ENCODE results near the gene SLC25A42. TPM values are rescaled to one million over a fixed set of nuclear protein-coding genes. Genes with fewer than 3 reads are reported as not detected.

SLC25A42 gene
- total and polyA plus RNA-seq, 2 of the 4 experiments (the other 2 are of a cell fraction), result 2.0 to 9.9 TPM

GRCh38 chr19:19053508-19054314 lies 10.1 kb upstream of the SLC25A42 start:
- no peak overlapping the region for H2BK15ac ChIP-seq (ENCODE audit: low read depth, low read length)
- H3K79me1 ChIP-seq (ENCODE audit: low read depth in 1 of 2, low read length in 2 of 2), result peaks cover 0 to 19% of the 10 kb centered on the region in 2 experiments; a peak in 1 of 4 replicates
- WGBS, 2 experiments (ENCODE audit: extremely low coverage in 2 of 2, insufficient read length in 1 of 2), result 85% methylated on average over 14 of the region's 25 CpGs; no CpG with 5 or more reads in 1 of the 2 experiments
- no peak overlapping the region for H4K5ac ChIP-seq (ENCODE audit: low read depth, low read length)
- H3K4me3 ChIP-seq (ENCODE audit: insufficient read depth, low read depth, low read length), result no peak overlapping the region
- H3K4me1 ChIP-seq (ENCODE audit: control insufficient read depth, insufficient read depth, low read length), result no peaks in the 10 kb centered on the region
- H3K56ac ChIP-seq (ENCODE audit: extremely low read depth, insufficient read depth, low read length), result no peak overlapping the region
- intact Hi-C loops (cut with micrococcal nuclease), result loop anchor here (1.0 kb wide), 2 partner anchors 60 to 86 kb away; no protein-coding TSS in a partner anchor
- H2BK120ac ChIP-seq (ENCODE audit: low read depth, low read length), result no peak overlapping the region
- no peak overlapping the region for H3K14ac ChIP-seq (replicated peaks; ENCODE audit: low read depth, low read length)
- H3K18ac ChIP-seq (ENCODE audit: low read depth, low read length), result no peak overlapping the region
- ATAC-seq (ENCODE audit: low read depth) (peak; percentile 85), DNase-seq (peak; percentile 48)
- H3K4me2 ChIP-seq (ENCODE audit: low read depth, low read length), result no peak overlapping the region
- ChIA-PET CTCF (no interaction called here), POLR2A (ENCODE audit: unreplicated experiment) (no interaction called here)
- no peak overlapping the region for H3K9ac ChIP-seq (ENCODE audit: low read depth, low read length)
- no peaks in the 10 kb centered on the region for H3K27me3 ChIP-seq (ENCODE audit: control insufficient read depth, insufficient read depth, low read length)
- dilution Hi-C loops (cut with HindIII; ENCODE audit: low sequenced_read_pairs, unreplicated experiment), result no loop called here
- H4K8ac ChIP-seq (ENCODE audit: low read depth in 2 of 2, low read length in 2 of 2), result no peak overlapping the region
- H3K4ac ChIP-seq (ENCODE audit: low read depth, low read length), result no peak overlapping the region
- H2AFZ ChIP-seq (replicated peaks; ENCODE audit: low read length, poor library complexity), result no peak overlapping the region
- no peak overlapping the region for H3K23ac ChIP-seq (ENCODE audit: low read depth, low read length)
- no peaks in the 10 kb centered on the region; the same call in 1 of the 2 replicates for H4K20me1 ChIP-seq (ENCODE audit: insufficient read depth, low read length)
- no peak overlapping the region for H4K91ac ChIP-seq (ENCODE audit: insufficient read depth, low read depth, low read length)
- no peaks in the 10 kb centered on the region; the same call in 1 of the 2 replicates for H3K9me1 ChIP-seq (ENCODE audit: insufficient read depth, low read length)
- in situ Hi-C loops (cut with MboI; ENCODE audit: low sequenced_read_pairs), result no loop called here
- H2AK9ac ChIP-seq (replicated peaks; ENCODE audit: low read depth, low read length, poor library complexity), result peak overlapping the region; percentile 16
- no peak overlapping the region for H2BK20ac ChIP-seq (ENCODE audit: low read depth, low read length)
- H2BK5ac ChIP-seq (ENCODE audit: low read depth, low read length, poor library complexity, severe bottlenecking), result no peak overlapping the region
- BruUV-seq (replicated peaks), result no TSS peak
- no peaks in the 10 kb centered on the region for H3K9me3 ChIP-seq (ENCODE audit: control insufficient read depth, insufficient read depth, low read length)
- peaks cover 59% of the 10 kb centered on the region for H3K36me3 ChIP-seq (ENCODE audit: control insufficient read depth, insufficient read depth, low read length)
- no peak overlapping the region for H2AK5ac ChIP-seq (ENCODE audit: low read depth, low read length)
- H3K27ac ChIP-seq (ENCODE audit: insufficient read depth, low read length), result no peak overlapping the region
- no peak for TF ChIP-seq MXI1 (IDR thresholded peaks at IDR 0.05; ENCODE audit: borderline replicate concordance, low read depth, low read length)
- TF ChIP-seq SMC3 (IDR thresholded peaks at IDR 0.05; ENCODE audit: low read depth, low read length), result peak; percentile 74
- TF ChIP-seq BHLHE40 (IDR thresholded peaks at IDR 0.05; ENCODE audit: low read depth, low read length), result no peak
- TF ChIP-seq POLR2A (IDR thresholded peaks at IDR 0.05; ENCODE audit: low read depth, low read length), result no peak
- no peak for TF ChIP-seq RCOR1 (IDR thresholded peaks at IDR 0.05; ENCODE audit: insufficient replicate concordance, low read length)
- no peak for TF ChIP-seq USF2 (IDR thresholded peaks at IDR 0.05; ENCODE audit: low read depth, low read length)
- TF ChIP-seq CTCF (conservative IDR thresholded peaks at IDR 0.05; ENCODE audit: low read depth, low read length), result peak; percentile 71
- no peak for TF ChIP-seq CHD1 (IDR thresholded peaks at IDR 0.05; ENCODE audit: low read depth, low read length)
- TF ChIP-seq FOS (IDR thresholded peaks at IDR 0.05; ENCODE audit: low read depth, low read length), result no peak
- TF ChIP-seq CEBPB (IDR thresholded peaks at IDR 0.05; ENCODE audit: low read depth, low read length), result no peak
- no peak for TF ChIP-seq MAZ (IDR thresholded peaks at IDR 0.05; ENCODE audit: borderline replicate concordance, low read depth, low read length)
- no peak for TF ChIP-seq MAFK (IDR thresholded peaks at IDR 0.05; ENCODE audit: low read depth, low read length)
- TF ChIP-seq RAD21 (IDR thresholded peaks at IDR 0.05; ENCODE audit: low read length), result peak; percentile 86
- no peak for TF ChIP-seq NFE2L2 (IDR thresholded peaks at IDR 0.05; ENCODE audit: low read depth, low read length)
- TF ChIP-seq, protein P1, sequence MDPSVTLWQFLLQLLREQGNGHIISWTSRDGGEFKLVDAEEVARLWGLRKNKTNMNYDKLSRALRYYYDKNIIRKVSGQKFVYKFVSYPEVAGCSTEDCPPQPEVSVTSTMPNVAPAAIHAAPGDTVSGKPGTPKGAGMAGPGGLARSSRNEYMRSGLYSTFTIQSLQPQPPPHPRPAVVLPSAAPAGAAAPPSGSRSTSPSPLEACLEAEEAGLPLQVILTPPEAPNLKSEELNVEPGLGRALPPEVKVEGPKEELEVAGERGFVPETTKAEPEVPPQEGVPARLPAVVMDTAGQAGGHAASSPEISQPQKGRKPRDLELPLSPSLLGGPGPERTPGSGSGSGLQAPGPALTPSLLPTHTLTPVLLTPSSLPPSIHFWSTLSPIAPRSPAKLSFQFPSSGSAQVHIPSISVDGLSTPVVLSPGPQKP (IDR thresholded peaks at IDR 0.05; ENCODE audit: borderline replicate concordance, low read depth, low read length), result no peak
